ENCODE data around the gene SLX4IP. TPM values are rescaled to one million over a fixed set of nuclear protein-coding genes. Genes with fewer than 3 reads are reported as not detected.

Gene SLX4IP
- total and polyA plus RNA-seq, 2 of the 13 experiments (the other 11 are each of a cell fraction or from before 2014, with no cell fraction given), result 3.6 to 7.3 TPM

GRCh38 chr20:10565922-10566897 lies 131.1 kb downstream of the SLX4IP start (continued):
- 0 out of 2 replicates have a peak, but pooled peaks have one; percentile 9 for TF ChIP-seq ZHX2 (IDR thresholded peaks at IDR 0.05; ENCODE audit: low read depth)
- TF ChIP-seq ZHX2 (CRISPR knock-in tag; IDR thresholded peaks at IDR 0.05; ENCODE audit: borderline replicate concordance), result no peak
- no peak for TF ChIP-seq NR2F2 (IDR thresholded peaks at IDR 0.05; ENCODE audit: borderline replicate concordance, low read depth)
- TF ChIP-seq ZBTB1 (CRISPR knock-in tag; IDR thresholded peaks at IDR 0.05; ENCODE audit: borderline replicate concordance), result no peak
- peak; percentile 95; the same call in 1 of the 2 replicates for TF ChIP-seq CHD4 (IDR thresholded peaks at IDR 0.05; ENCODE audit: borderline replicate concordance, low read length)
- TF ChIP-seq ZNF282 (IDR thresholded peaks at IDR 0.05; ENCODE audit: partially characterized antibody), result no peak
- TF ChIP-seq THYN1 (CRISPR knock-in tag; IDR thresholded peaks at IDR 0.05; ENCODE audit: borderline replicate concordance, low read depth), result no peak
- no peak for TF ChIP-seq ZNF557 (CRISPR knock-in tag; IDR thresholded peaks at IDR 0.05)
- no peak for TF ChIP-seq ZBTB46 (CRISPR knock-in tag; IDR thresholded peaks at IDR 0.05; ENCODE audit: borderline replicate concordance)
- peak; percentile 65; the same call in 1 of the 2 replicates for TF ChIP-seq ZNF281 (CRISPR knock-in tag; IDR thresholded peaks at IDR 0.05; ENCODE audit: borderline replicate concordance)
- peak; percentile 95 for TF ChIP-seq ELF3 (CRISPR knock-in tag; IDR thresholded peaks at IDR 0.05)
- peak; percentile 83 for TF ChIP-seq ZNF614 (CRISPR knock-in tag; IDR thresholded peaks at IDR 0.05; ENCODE audit: borderline replicate concordance)
- peak; percentile 18; the same call in 1 of the 2 replicates for TF ChIP-seq STAG1 (CRISPR knock-in tag; IDR thresholded peaks at IDR 0.05)
- peak; percentile 77; the same call in 1 of the 2 replicates for TF ChIP-seq ZNF547 (CRISPR knock-in tag; IDR thresholded peaks at IDR 0.05)
- peak; percentile 88 for TF ChIP-seq ZNF710 (CRISPR knock-in tag; IDR thresholded peaks at IDR 0.05; ENCODE audit: borderline replicate concordance)
